Fibroblast of pulmonary artery (primary cell): Measurements from ENCODE around the gene PPIB.

Experiments used
- DNase-seq: peaks from one replicate; pipeline ENCODE4 v3.0.0-alpha.2; 2010; ENCODE audit warnings: low read depth
- H3K4me3 ChIP-seq: replicated peaks from 2 replicates; pipeline ENCODE4 v1.5.1; 2011; ENCODE audit warnings: low read depth, mild to moderate bottlenecking, control low read depth, low read length, moderate library complexity
- TF ChIP-seq, protein P1 (sequence below): IDR thresholded peaks from 2 replicates; pipeline ENCODE4 v1.5.1; 2011; ENCODE audit warnings: mild to moderate bottlenecking, control low read depth, low read length, inconsistent platforms; ENCODE audit errors: missing control alignments

Gene PPIB

DNA sequence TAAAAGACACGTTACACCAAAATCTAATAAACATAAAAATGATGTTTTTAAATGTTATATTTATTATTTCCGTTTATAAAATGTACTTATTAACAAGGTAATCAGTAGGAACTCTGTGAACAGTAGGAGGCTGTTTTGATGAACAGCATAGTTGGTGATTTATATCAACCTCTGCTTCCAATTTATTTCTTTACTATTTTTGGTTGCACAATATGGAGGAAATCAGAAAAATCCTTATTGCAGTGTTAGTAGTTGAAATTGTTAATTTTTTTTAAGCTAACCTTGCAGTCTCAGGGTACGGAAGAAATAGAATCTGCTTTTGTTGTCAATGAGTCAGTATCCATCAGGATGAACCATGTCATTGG lies 16.3 kb downstream of the PPIB start:
- no peak for DNase-seq
- TF ChIP-seq, protein P1, sequence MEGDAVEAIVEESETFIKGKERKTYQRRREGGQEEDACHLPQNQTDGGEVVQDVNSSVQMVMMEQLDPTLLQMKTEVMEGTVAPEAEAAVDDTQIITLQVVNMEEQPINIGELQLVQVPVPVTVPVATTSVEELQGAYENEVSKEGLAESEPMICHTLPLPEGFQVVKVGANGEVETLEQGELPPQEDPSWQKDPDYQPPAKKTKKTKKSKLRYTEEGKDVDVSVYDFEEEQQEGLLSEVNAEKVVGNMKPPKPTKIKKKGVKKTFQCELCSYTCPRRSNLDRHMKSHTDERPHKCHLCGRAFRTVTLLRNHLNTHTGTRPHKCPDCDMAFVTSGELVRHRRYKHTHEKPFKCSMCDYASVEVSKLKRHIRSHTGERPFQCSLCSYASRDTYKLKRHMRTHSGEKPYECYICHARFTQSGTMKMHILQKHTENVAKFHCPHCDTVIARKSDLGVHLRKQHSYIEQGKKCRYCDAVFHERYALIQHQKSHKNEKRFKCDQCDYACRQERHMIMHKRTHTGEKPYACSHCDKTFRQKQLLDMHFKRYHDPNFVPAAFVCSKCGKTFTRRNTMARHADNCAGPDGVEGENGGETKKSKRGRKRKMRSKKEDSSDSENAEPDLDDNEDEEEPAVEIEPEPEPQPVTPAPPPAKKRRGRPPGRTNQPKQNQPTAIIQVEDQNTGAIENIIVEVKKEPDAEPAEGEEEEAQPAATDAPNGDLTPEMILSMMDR = no peak
- H3K4me3 ChIP-seq = no peak overlapping the region

DNA sequence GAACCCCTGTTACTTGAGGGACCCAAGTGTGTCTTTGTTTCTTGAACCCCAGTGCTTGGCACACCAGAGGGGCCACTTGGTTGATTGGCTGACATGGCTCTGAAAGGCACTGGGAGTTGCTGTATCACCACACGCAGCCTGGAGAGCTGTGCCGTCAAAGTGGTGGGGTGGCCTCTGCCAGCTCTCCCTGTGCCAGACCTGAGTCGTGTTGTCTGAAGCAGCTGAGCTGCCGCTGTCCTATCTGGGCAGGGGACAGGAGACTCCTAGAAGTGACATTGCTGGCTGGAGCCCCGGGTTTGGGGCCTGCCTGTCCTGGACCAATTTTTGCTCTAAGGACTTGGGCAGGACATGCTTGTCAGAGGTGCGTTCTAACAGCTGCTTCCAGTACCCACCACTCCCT lies 16.8 kb downstream of the PPIB start:
- TF ChIP-seq, protein P1 = no peak
- no peak for DNase-seq
- no peak overlapping the region for H3K4me3 ChIP-seq

DNA sequence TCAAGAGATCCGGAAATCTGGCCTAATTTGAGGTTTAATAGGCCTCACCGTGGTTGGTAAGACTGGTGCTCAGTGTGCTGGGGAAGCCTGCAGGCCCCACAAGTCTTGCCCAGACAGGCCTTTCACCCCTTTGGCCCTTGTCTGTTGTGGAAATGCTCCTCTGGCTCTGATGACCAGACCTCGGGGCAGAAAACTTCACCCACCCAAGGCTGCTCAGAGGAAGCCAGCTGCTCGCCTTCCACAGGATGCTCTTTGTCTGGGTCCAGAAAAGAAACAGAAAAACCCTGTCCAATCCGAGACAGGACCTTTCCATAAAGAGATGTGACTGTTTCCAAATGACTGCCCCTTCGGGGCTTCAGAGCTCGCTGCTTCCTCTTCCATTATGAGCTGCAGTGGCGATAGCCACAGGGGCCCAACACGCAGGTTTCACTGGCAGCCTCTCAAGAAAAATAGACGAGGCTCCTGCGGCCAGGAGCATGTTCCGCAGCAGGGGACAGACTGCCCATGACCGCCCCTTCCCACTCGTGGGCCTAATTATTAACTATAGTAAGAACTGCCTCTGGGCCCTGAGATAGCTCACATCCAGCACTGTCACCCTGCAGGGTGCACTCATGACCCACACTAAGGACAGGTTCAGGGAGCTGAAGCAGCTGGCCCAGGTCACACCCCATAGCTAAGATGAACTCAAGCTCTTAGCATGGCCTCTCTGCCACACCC lies 18.1 kb downstream of the PPIB start:
- DNase-seq = no peak
- no peak overlapping the region for H3K4me3 ChIP-seq

DNA sequence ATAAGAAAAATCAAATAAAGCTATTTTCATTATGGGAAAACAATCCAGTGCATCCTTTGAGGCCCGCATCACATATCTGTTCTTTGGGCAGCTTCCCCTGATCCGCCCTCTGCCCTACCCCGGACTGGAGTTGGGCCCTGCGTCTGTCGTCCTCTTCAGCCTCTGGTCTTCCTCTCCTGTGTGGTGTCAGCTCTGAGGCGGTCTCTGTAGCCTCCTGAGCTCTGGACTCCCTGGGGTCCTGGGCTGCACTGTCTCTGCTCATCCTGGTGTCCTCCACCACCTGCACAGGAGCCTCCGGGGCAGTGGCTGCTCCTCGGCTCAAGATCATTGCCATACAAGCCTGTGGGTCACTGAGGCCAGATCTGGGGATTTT lies 18.6 kb downstream of the PPIB start:
- TF ChIP-seq, protein P1 = no peak
- no peak overlapping the region for H3K4me3 ChIP-seq
- no peak for DNase-seq

More for the DNA sequence above, 18.1 kb downstream of the PPIB start:
- TF ChIP-seq, protein P1 = no peak

DNA sequence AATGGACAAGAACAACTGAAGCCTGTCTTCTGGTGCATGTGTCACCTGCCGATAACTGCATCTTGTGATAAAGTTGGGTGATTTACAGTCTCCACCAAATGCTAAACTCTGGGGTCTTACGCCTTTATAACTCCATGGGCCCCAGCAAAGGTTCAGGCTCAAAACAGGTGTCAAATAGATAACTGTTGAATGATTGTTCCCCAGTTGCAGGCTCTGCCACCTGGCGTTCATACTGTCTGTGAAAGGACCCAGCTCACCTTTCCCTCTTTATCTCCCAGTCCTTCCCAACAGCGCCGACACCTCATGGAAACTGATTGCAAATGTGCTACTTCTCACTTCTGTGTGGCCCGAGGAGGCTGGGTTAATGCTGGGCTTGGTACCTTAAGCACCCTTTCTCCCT lies 19.5 kb downstream of the PPIB start:
- TF ChIP-seq, protein P1 = no peak
- DNase-seq = no peak
- no peak overlapping the region for H3K4me3 ChIP-seq

DNA sequence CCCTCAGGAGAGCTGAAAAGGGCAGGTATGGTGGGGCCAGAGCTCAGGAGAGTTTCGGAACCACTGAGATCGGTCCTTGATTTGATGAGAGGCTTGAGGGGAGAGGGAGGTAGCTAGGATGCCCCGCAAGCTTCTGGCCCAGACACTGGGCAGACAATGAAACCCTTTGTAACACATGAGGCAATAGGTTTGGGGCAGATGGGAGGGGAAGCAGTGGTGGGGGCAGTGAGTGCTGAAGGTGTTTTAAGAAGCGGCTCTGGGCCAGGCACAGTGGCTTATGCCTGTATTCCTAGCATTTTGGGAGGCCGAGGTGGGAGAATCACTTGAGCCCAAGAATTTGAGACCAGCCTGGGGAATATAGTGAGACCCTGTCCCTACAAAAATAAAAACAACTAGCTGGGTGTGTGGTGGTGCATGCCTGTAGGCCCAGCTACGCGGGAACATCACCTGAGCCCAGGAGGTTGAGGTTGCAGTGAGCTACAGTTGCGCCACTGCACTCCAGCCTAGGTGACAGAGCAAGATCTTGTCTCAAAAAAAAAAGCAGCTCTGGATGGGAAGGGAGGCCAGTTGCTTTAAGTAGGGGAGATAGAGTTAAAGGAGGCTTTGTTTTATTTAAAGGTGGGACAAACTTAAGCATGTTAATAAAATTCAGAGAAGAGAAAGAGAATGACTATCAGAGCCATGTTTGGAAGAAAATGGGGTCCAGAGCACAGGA lies 20.9 kb downstream of the PPIB start:
- no peak overlapping the region for H3K4me3 ChIP-seq
- TF ChIP-seq, protein P1 = no peak
- DNase-seq = no peak
